HG03108 (cell line): ENCODE data around the gene PTPN3.

Source experiments
- ATAC-seq: cut with Tn5 transposase; IDR thresholded peaks from one replicate; pipeline ENCODE4 v1.9.1; 2021; ENCODE audit warnings: moderate library complexity; ENCODE audit not compliant: unreplicated experiment

PTPN3 gene

DNA sequence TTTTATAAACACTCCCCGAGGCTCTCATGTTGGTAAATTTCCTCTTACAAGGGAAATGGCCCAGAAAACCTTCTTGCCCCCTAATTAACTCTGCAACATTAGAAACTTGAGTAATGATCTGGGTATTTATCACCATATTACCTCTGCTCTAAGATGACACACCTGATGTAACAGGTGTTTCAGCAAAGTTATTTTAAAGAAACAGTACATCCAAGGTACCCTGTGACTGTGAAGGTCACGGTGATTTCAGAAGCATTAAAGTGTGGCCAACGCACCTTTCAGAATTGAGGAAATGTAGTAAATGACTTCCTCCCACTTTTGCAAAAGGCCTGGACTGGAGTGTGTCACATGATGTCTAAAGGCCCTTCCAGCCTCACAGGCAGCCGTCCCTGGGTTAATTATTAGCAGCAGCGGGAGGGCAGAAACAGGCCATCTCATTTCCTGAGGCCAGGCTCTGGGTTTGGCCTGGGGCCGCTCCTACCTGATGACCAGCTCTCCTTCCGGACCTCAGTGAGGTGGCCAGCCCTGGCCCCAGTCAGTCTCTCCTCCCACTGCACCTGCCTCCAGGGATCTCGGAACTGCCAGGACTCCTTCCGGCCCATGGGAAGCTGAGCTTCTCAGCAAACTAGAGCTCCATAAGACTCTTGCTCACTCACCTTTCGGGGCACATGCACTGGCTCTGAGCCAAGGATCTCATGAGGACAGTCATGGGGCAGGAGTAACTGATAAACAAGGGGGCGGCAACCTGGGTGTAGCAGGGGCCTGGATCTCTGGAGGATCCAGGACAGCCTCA lies 20.7 kb downstream of the PTPN3 start:
- ATAC-seq = peak; percentile 95

GRCh38 chr9:109476642-109477257 lies 21.4 kb downstream of the PTPN3 start:
- no peak for ATAC-seq

DNA sequence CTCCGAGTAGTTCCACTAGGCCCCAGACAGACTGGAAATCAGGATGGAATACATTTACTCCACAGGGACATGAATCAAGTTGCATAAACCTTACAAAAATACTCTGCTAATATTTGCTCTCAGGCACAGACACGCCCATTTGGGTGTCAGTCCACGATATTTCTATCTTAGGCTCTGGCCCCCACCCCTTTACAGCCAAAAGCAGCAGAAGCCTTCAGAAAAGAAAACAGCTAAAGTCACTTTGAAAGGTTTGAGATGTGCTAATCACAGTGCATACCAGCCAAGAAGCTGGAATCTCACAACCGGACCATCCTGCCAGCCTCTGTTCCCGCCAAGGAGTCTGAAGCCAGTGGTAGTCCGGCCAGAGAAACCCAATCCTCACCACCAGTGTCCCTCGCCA lies 22.6 kb downstream of the PTPN3 start:
- no peak for ATAC-seq

- ATAC-seq = no peak
These were observed 23.2 kb downstream of the PTPN3 start for GRCh38 chr9:109474944-109475343.

- no peak for ATAC-seq
These were observed 23.9 kb downstream of the PTPN3 start for GRCh38 chr9:109474170-109474569.

DNA sequence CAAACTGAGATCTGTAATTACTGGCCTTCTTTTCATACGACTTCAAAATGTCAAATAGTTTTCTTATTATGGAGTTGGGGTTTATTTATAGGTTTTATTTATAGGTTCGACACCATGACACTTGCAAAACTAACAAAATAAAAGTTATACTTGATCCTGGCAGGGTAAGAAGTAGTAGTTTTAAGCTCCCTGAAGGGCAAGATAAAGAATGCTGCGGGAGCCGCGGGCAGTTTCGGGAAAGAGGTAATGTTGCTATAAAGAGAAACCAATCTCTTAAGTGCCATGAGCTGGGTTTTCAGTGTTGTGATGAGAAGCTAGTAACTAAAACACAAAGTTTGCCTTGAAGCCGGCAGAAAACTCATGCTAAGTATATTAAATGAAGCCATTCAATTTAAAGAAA lies 24.8 kb downstream of the PTPN3 start:
- ATAC-seq = no peak

DNA sequence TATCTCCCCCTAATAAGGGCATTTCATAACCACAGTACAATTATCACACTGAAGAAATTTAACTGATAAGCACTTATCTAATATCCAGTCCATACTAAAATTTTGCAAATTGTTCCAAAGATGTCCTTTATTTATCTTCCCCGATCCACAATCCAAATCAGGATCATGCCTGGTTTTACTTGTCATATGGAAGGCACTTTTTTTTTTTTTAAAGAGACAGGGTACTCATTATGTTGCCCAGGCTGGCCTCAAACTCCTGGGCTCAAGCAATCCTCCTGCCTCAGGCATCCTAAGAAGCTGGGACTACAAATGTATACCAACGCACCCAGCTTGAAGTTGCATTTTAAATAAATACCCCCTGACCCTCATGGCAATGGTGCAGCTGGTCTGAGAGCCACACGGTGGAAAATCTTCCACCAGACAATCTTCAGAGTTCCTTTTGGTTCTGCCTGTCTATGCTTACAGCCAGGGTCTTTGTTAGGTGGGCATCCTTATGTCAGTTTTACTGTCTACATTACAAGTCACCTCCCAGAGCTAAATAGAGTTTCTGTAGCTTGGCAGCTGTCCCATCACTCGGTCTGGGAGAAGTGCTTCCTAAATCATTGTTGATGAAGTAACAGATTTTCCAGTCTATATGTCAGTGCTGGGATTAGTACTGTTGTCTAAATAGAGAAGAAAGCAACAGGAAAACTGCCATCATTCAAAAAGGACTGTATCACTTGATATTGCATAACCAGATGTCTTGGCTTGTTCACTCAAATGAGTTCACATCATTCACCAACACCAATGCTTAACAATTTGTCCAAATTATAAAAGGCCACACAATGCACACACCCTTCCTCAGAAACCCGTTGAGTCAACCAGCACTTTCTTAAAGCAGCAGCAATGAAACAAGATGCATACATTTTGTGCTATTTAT lies 26.4 kb downstream of the PTPN3 start:
- no peak for ATAC-seq

DNA sequence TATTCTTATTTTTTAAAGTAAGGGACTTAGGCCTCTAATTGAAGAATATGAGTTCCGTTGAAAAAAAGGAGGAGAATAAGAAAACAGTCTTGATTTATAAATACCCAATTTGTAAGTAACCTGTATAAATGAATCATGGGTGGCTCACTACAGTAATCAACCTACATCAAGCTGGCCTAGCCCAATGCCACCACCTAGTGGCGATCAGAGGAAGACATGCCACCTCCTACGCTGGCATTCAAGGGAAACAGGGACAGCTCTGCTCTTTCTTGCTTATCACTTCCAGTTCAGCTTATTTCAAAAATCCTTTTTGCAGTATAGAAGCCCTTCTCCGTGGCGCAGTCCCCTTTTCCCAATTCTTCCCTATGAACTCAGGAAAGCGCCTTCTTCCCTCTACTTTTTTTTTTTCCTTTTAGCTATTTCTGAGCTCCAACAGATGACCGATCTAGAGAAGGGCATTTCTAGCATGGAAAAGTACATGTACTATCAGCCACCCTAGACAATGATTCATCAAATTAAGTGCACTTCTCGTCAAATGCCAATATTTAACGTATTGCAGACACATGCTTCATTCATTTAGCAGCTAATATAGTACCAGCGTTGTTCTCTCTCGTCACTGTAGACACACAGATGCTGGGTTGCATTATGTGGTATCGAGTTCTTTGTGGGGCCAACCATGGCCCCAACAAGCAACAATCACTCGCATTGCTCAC lies 28.3 kb downstream of the PTPN3 start:
- peak; percentile 85 for ATAC-seq

DNA sequence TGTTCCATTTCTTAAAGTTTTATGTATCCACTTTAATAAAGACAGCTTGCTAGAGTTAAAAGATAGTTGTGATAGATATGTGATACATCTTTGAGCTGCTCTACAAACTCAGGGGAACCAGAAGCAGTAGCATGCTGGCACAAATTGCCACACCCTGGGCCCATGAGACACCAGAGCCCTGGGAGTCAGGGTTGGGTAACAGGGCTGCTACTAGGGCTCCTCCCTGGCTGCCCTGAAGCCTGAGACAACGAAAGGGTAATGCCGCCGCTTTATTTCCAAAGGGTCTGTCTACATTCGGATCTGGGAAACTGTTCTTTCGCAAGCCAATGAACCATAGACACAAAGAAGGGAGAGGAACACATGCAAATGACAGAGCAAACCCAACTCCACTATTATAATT lies 29.2 kb downstream of the PTPN3 start:
- ATAC-seq = no peak

GRCh38 chr9:109467936-109468335 lies 30.2 kb downstream of the PTPN3 start:
- ATAC-seq = no peak

DNA sequence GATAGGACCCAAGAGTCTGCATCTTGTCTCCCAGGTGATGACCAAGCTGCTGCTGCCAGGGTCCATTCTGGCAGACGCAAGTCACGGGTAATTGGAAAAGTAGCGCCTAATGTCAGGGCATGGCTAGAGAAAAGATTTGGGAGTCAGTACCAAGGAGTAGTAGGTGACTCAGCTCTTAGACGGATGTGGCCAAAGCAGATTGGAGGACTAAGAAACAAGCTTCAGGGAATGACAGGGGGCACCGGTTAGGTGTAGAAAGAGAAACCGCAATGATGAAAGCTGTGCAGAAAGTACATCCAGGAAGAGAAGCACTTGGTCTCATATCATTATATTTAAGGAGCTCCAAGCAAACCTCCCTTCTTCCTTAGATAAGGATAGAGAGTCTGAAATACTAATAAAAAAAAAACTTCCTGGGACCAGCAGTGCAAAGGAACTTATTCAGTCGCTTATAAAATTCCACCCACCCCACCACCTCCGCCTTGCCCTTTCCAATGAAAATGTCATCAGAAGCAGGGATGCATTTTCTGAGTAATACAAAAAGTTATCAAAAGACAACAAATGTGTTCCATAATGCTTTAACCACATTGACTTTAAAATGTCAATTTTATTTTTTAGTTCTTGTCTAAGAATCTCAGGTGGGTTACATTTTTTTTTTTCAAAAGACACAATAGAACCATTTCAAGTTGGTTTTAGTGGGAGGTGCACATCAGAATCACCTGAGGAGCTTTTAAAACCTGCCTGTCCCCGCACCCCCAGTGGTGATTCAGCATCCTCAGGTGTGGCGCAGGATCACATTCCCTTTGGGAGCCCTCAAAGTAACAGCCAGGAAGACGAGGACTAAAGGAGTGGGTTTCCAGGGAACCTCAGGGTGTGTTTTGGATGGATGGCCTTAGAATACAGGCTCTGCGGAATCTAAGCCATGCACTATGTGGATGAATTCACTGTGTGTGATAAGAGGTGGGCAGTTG lies 31.2 kb downstream of the PTPN3 start:
- no peak for ATAC-seq

- no peak for ATAC-seq
These were observed 34.0 kb downstream of the PTPN3 start for GRCh38 chr9:109463924-109464625.

GRCh38 chr9:109460576-109460975 lies 37.5 kb downstream of the PTPN3 start:
- no peak for ATAC-seq

DNA sequence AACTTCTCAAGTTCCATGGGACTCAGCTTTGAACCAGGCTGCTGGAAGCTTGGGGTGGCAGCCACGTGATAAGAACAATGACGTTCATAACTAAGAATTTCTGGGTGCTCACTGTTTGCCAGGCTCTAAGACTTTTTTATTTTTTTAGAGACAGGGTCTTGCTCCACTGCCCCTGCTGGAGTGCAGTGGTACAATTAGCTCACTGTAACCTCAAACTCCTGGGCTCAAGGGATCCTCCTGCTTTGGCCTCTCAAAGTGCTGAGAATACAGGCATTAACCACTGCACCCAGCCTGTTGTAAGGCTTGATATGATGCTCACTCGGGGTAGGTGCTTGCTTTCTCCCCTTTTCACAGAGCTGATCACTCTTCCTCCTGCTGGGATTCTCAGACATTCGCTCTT lies 38.7 kb downstream of the PTPN3 start:
- ATAC-seq = no peak

DNA sequence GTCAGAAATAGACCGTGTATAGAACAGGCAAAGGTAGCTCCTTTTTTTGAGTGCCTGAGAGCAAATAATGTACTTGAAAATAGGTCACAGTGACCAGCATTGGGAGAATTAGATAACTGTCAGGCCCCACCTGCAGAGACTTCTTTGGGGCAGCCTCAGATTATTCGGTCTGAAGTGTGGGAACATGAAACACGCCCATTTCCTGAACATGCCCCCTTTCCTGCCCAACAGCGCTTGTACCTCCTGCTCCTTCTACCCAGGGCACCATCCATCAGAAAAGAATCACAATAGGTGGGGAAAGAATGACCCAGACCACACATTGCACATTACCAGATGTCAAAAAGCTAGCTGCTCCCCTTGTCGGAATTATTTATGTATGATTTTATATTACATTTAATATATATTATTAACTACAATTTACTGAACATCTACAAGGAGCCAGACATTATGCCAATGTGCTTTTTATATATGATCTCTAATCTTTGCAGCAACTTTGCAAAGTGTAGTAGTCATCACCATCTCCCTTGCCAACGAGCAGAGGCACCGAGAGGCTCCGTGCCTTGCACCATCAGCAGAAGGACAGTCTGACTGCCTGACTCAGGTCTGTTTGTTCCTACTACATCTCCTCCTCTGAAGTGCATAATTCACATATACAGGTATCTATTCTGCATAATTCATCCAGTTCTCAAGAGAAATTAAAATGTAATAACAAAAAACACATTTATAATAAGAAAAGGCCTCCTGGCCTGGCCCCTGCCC lies 39.5 kb downstream of the PTPN3 start:
- ATAC-seq = no peak

DNA sequence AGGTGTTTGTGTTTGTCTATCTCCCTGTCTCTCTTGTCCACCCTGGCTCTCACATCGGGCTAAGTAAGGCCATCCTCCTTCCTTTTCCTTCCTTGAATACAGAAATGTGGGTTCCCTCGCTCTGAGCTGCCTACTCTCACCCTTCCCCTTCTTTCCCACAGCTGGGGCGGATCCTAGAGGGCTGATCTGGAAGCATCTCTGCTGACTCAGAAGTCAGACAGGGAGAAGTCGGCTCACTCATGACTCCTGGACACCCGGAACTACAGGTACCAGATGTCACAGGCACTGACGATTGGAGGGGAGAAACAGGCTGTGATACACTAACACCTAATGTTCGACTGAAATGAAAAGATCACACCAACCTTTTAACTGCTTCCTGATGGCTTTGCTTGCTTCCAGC lies 41.3 kb downstream of the PTPN3 start:
- no peak for ATAC-seq

DNA sequence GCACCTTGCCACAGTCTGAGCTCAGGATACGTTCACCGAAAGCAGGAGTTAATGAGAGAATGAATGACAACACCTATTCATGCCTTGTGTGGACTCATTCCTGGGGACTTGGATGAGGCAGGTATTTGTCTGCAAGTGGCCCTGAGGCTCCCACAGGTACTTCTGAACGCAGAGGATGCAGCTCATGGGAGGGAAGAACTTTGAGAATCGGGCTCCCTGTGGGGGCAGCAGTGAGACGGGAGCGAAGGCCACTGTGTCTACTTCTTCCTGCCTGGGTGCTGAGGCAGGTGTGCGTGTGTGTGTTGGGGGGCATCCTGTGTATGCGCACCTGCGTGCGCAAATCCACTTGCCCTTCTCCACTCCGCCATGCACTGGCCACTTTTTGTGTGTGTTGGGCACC lies 42.2 kb downstream of the PTPN3 start:
- ATAC-seq = no peak

DNA sequence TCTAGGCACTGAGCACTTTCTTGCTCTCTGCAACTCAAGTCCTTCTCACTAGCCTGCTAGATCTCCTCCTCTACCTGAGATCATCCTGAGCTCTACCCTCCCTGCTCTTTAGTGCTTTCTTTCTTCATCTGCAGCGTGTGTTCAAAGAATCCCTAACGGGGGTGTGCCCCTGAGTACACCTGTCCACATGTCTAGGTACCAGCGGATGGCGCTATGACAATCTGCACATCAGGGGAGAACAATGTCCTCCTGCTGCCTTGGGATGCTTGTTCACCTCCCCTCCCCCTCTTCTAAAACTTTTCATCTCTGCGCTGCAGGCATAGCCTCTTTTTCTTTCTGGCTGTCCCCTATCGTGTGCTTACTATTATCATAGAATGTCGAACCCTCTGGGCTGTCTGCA lies 42.7 kb downstream of the PTPN3 start:
- no peak for ATAC-seq
